HG03039 (cell line): Measurements from ENCODE around the gene ATXN7L2.
A peak's percentile ranks its signal among the peaks of the same experiment; 100 is the strongest.

ENCODE experiments used
- ATAC-seq: cut with Tn5 transposase; IDR thresholded peaks from one replicate; pipeline ENCODE4 v1.9.1; 2021; ENCODE audit warnings: mild to moderate bottlenecking, moderate library complexity; ENCODE audit not compliant: unreplicated experiment

ATXN7L2 gene

GRCh38 chr1:109497449-109498160 is 13.9 kb downstream of the ATXN7L2 start:
- no peak for ATAC-seq

GRCh38 chr1:109498161-109498801 is 14.6 kb downstream of the ATXN7L2 start:
- no peak for ATAC-seq

GRCh38 chr1:109499081-109499480 is 15.4 kb downstream of the ATXN7L2 start:
- no peak for ATAC-seq

GRCh38 chr1:109499661-109500536 is 16.2 kb downstream of the ATXN7L2 start:
- no peak for ATAC-seq

GRCh38 chr1:109500941-109501381 is 17.3 kb downstream of the ATXN7L2 start:
- ATAC-seq, result no peak

- no peak for ATAC-seq
Observed at GRCh38 chr1:109501644-109502363, 18.1 kb downstream of the ATXN7L2 start.

GRCh38 chr1:109502364-109502851 is 18.7 kb downstream of the ATXN7L2 start:
- ATAC-seq, result no peak

GRCh38 chr1:109503935-109504334 is 20.2 kb downstream of the ATXN7L2 start:
- no peak for ATAC-seq

- no peak for ATAC-seq
Observed at GRCh38 chr1:109504974-109505373, 21.3 kb downstream of the ATXN7L2 start.

- ATAC-seq, result no peak
Observed at GRCh38 chr1:109508001-109508872, 24.5 kb downstream of the ATXN7L2 start.

- ATAC-seq, result no peak
Observed at GRCh38 chr1:109508873-109509175, 25.1 kb downstream of the ATXN7L2 start.

- ATAC-seq, result peak; percentile 42
Observed at GRCh38 chr1:109509176-109510134, 25.8 kb downstream of the ATXN7L2 start, which contains the start of gene AMIGO1. AMIGO1 (minus strand) TSS chr1:109509727; CDS start chr1:109508912, 815 bp downstream.

- no peak for ATAC-seq
Observed at GRCh38 chr1:109513110-109513710, 29.5 kb downstream of the ATXN7L2 start.

- no peak for ATAC-seq
Observed at GRCh38 chr1:109514846-109515245, 31.1 kb downstream of the ATXN7L2 start.

- no peak for ATAC-seq
Observed at GRCh38 chr1:109516872-109517271, 33.2 kb downstream of the ATXN7L2 start.

- no peak for ATAC-seq
Observed at GRCh38 chr1:109517337-109517736, 33.6 kb downstream of the ATXN7L2 start.

GRCh38 chr1:109521002-109521951 is 37.6 kb downstream of the ATXN7L2 start:
- ATAC-seq, result no peak
